HG02798 (cell line): ENCODE data around the gene SPNS1.
"Not testable (repeated sequence)": the region's sequence is repeated elsewhere in the genome, so short reads cannot be mapped to it uniquely, and the experiment has no call there.

ENCODE experiments used
- ATAC-seq: cut with Tn5 transposase; IDR thresholded peaks from one replicate; pipeline ENCODE4 v1.9.1; 2021; ENCODE audit warnings: mild to moderate bottlenecking; ENCODE audit not compliant: unreplicated experiment, poor library complexity

Gene SPNS1

GRCh38 chr16:28987170-28987853 is 12.7 kb downstream of the SPNS1 start:
- no peak for ATAC-seq

DNA sequence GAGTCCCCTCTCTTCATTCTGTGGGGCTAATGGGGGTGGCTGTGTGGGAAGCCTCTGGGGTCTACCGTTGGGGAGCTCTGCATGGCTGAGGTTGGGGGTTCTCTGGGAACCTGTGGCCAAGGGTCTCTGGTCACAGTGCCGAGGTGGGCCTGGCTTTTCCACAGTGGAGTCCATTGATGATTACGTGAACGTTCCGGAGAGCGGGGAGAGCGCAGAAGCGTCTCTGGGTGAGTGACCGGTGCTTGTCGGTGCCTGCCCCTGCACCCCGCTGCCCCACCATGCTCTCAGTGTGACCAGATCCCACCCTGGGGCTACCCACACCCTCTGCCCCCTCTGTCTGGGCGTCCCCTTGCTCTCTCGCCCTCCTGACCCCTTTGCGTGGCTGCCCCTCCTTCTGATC is 14.8 kb downstream of the SPNS1 start:
- no peak for ATAC-seq

DNA sequence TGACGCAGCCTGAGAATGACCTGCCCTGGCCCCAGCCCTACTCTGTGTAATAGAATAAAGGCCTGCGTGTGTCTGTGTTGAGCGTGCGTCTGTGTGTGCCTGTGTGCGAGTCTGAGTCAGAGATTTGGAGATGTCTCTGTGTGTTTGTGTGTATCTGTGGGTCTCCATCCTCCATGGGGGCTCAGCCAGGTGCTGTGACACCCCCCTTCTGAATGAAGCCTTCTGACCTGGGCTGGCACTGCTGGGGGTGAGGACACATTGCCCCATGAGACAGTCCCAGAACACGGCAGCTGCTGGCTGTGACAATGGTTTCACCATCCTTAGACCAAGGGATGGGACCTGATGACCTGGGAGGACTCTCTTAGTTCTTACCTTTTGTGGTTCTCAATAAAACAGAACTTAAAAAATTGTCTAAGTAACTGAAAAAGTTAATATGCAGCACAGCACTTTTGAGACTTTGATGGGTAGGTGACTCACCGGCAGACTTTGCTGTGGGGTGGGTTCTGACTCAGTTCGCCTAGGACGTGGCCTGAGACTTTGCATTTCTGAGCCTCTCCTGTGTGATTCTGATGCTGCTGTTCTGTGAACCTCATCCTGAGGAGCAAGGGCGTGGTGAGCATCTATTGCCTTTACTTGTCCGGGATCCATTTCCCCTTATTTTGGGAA is 15.9 kb downstream of the SPNS1 start:
- no peak for ATAC-seq

DNA sequence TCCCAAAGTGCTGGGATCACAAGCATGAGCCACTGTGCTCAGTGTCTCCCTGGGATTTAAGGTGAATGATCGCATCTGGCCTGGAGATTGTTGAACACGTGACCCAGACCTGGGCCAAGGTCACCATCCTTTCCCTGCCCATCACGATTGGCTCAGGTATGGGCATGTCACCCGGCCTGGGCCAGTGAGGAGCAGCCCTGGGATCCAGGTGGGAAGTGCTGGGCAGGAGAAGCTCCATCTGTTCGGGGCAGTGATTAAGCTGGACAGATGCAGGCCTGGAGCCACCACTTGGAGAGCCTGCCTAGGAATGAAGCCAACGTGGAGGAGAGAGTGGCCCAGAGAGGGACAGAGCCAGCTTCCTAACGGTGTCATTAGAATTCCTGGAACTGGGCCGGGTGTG is 17.1 kb downstream of the SPNS1 start:
- no peak for ATAC-seq

DNA sequence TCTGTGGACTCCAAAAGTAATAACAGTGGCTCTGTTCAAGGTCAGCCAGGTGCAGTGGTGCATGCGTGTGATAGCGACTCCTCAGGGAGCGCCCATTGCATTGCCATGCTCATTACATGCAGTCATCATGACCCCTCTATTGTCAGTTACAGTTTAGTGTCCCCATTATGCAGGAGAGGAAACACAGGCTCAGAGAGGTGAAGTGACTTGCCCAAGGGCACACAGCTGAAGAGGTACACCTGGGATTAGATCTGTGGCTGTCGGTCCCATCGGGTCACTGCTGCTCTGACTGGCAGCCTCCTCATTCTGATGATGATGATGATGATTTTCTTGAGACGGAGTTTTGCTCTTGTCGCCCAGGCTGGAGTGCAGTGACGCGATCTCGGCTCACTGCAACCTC is 17.9 kb downstream of the SPNS1 start:
- no peak for ATAC-seq

- ATAC-seq, result no peak
These were observed 24.3 kb downstream of the SPNS1 start for GRCh38 chr16:28998837-28999236.

- no peak for ATAC-seq
These were observed 25.0 kb downstream of the SPNS1 start for GRCh38 chr16:28999577-28999976.

GRCh38 chr16:29000019-29000418 is 25.4 kb downstream of the SPNS1 start:
- no peak for ATAC-seq

- ATAC-seq, result not testable (repeated sequence)
These were observed 30.0 kb downstream of the SPNS1 start for GRCh38 chr16:29004496-29005139.

DNA sequence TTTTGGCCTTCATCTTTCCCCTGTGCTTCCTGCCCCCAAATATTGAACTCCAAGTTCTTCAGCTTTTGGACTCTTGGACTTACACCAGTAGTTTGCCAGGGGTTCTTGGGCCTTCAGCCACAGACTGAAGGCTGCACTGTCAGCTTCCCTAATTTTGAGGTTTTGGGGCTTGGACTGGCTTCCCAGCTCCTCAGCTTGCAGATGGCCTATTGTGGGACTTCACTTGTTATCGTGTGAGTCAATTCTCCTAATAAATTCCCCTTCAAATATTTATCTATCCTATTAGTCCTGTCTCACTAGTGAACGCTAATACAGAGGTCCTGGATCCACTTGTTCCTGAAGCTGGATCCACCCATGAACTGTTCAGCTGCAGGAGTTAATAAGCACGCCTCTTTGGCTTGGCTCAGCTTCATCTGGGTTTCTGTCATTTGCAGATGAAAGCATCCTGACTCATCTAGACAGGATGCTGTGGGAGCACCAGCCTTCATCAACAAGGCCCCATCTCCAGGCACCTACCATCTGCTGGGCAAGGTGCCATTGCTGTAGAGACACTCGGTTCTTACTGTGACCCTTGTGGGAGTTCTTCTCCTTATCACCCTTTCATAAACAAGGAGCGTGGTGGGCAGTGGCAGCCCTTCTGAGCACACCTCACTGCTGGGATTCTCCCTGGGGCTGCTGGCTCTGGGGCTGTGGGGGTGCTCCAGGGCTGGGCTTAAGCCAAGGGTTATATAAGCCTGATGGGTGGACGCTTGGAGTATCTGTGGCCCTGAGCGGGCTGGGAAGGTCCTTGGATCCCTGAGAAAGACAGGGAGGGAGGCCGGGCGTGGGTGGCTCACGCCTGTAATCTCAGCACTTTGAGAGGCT is 33.4 kb downstream of the SPNS1 start:
- no peak for ATAC-seq

GRCh38 chr16:29009050-29009837 is 34.7 kb downstream of the SPNS1 start:
- no peak for ATAC-seq

DNA sequence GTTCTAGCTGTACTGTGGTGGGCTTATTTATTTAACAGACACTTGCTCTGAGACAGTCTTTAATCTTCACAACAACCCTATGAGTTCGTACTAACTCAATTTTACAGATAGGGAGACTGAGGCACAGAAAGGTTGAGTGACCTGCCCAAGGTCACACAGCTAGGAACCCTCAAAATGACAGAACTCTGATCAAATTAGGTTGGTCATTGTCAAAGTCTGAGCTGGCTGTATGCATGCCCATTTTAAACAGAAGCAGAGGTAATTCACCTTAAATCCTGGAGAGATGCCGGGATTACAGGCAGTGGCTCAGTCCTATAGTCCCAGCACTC is 35.2 kb downstream of the SPNS1 start:
- no peak for ATAC-seq

DNA sequence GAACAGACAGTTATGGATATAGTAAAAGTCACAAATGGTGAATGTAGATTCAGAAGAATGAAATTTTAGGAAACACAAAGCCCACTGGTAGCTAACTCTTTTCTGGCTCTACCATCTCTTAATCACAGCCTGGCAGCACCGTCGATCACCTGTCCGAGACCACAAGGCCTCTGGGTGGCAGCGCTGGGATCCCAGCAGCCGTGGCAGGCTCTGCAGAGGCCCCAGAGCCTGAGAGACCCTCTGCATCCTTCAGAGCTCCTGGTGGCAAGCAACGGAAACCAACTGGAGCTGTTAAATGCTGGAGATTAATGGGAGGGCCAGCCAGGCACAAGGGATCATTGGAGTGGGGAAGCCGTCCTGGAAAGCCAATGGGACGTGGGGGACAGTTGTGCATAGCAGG is 36.5 kb downstream of the SPNS1 start:
- no peak for ATAC-seq

- ATAC-seq, result no peak
These were observed 37.3 kb downstream of the SPNS1 start for GRCh38 chr16:29011851-29012250.

DNA sequence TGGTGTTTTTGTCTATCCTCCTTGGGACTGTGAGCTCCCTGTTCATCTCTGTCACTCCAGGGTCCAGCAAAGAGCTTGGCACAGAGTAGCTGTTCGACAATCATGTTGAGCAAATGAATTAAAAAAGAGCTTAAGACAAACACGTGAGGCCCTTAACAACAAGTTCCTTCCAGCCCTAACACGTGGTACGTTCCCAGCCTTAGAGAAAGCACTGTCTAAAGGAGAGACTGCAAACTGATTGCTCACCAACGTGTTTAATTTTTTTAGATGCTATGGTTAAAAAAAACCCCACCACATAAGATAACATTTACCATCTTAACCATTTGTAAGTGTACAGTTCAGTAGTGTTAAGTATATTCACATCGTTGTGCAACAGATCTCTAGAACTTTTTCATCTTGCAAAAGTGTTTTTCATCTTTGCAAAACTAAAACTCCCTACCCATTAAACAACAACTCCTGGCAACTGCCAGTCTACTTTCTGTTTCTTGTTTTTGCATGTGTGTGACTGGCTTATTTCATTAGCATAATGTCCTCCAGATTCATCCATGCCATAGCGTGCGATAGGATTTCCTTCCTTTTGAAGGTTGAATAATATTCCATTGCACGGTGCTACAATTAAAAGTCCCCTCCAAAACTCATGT is 38.5 kb downstream of the SPNS1 start:
- ATAC-seq, result no peak

DNA sequence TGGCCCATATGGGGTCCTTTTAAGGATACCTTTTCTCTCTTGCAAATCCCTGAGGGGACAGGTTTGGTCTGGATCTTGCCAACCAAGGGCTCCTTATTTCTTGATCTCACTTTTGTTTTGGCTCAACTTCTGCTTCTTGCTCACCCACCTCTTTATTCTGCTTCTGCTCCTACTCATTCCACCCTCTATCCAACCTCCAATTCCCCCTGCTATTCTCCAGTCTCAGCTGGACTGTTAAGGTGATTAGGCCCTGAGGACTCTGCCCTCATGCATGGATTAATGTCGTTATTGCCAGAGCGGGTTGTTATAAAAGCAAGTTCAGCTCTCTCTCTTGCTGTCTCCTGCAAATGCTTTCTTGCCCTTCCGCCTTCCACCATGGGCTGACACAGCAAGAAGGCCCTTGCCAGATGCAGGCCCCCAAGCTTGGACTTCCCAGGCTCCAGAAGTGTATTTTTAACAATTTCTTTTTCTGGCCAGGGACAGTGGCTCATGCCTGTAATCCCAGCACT is 40.0 kb downstream of the SPNS1 start:
- no peak for ATAC-seq

DNA sequence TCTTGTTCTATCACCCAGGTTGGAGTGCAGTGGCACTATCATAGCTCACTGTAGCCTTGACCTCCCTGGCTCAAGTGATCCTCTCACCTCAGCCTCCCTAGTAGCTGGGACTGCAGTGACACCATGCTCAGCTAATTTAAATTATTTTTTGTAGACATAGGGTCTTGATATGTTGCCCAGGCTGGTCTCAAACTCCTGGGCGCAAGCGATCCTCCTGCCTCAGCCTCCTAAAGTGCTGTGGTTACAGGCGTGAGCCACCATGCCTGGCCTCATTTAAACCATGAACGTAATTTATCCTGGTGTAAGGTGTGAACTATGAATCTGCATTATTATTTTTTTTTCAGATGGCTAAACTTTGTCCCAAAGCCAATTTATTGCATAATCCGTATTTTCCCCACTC is 47.6 kb downstream of the SPNS1 start:
- no peak for ATAC-seq

- ATAC-seq, result no peak
These were observed 49.0 kb downstream of the SPNS1 start for GRCh38 chr16:29023279-29024277.
